ENCODE data around the gene CDK4.

Gene CDK4

DNA sequence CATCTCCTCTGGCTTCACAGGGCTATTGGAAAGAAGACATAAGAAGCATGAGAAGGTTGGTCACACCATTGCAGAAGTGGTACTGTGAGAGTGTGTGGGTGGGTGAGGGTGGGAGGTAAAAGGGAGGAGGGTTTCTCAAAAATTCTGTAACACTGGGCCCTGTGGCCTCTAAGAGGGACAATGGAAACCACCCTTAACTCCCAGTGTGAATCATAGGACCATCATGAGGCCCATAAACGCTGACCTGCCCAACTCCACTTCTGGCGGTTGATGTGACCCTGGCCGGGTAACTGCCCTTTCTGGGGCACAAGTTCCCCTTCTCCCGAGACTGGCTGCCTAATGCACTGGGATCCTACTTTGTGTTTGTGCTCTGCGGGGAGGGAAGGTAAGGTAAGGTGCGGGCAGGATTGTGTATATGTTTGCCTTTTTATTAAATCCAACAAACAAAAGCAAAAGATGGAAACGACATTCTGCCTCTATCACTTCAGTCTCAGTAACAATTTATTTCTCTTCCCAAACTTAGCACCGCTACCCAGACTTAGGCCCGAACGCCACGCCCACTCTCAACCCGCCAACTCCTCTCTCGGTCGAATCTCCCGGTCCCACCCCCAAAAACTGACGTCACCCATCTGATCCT lies 19.2 kb upstream of the CDK4 start:
- peak; percentile 30 to 75 for DNase-seq

DNA sequence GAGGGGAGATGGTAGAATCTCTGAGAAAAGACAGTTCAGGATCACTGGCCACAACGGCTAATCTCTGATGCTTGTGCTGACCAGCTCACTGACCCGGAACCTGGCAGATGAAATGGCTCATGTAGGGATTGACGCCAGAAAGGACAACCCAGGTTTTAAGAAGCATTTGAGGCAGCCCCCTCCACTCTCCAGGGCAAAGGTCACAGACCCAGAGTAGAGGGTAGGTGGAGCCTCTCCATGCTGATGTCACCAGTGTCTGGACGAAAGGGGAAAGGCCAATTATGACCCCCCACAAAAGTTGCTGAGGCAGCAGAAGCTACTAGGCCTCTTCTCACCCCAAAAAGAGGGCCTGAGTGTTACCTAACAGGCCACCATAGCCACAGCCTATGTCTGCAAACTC lies 18.6 kb upstream of the CDK4 start:
- no peak for DNase-seq

DNA sequence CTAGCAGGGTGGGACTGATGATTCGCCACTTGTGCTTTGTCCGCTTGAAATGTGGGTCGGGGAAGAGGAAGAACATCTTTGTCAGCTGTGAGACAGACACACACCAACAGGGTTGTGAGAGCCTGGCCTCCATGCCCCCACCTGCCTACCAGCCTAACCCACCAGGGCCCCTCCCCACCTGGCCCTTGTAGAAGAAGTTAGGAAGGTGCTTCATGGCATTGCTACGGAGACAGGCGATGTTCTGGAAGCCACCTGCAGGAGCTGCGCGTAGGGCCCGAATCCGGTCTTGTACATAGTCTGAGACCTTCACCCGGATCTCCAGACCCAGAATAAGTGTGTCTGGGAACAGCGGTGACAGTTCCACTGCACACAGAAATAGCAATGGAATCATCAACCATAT lies 17.5 kb upstream of the CDK4 start:
- DNase-seq, result no peak

DNA sequence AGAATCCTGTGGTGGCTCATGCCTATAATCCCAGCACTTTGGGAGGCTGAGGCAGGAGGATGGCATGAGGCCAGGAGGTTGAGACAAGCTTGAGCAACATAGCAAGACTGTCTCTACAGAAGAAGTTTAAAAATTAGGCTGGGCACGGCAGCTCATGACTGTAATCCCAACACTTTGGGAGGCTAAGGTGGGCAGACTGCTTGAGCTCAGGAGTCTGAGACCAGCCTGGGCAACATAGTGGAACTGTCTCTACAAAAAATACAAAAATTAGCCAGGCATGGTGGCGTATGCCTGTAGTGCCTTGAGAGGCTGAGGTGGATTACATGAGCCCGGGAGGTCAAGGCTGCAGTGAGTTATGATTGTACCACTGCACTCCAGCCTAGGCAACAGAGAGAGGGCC lies 15.8 kb upstream of the CDK4 start:
- no peak for DNase-seq

DNA sequence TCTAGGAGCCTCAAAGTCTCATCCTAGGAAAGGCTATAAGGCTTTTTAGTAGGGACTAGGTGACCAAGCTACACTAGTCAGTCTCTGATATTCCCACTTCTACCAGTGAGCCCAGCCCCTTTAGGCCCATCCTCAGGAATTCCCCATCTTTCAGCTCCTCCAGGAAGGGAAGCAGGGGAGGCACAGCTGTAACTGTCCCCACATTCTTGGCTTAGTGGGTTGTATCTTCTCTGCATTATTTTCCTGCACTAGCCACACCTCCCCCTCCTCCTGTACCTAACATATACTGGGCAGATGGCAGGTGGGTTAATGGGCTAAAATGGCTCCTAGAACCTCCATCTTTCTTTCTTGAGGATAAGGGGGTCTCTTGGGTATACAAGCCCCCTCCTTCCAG lies 15.2 kb upstream of the CDK4 start:
- DNase-seq, result no peak

DNA sequence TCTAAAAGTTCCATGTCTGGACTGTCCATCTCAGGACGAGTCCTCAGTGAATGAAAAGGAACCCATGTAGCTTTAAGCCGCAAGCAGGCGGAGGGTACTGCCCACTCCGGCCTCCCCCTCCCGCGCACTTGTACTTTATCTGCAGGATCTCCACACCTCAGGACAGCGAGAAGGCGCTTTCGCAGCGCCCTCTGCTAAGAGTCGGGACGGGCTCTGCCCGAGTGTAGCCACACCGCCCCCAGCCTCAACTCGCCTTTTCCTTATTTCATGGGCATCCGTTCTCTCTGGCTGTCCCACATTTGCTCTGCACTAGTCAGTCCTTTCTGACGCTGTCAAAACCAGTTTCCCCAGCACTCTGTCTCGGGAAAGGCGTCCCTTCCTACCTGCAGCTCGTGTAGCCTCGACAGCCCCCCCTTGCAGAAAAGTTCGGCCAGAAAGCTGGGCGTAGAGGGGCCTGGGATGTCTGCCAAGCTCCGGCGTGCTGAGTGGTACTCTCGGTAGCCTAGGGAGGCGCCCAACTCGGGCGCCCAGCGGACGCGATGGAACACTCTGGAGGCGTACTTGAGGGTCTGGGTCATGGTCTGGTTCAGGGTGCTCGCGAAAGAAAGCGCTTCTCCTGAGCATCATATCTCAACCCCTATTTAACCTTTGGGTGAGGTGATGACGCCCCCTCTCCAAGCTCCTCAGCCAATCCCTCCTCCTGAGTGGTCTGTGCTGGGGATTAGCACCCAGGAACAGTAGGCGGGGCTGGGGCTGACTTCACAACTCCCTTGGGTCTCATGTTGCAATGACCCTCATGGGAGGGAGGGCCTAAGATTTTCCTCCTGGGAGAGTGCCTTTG lies 14.6 kb upstream of the CDK4 start, which contains the start of gene CYP27B1:
CYP27B1 (minus strand) TSS at position 615 of the 841 bp plus-strand sequence; CDS start at position 578, 37 bp downstream.
- DNase-seq, result no peak

DNA sequence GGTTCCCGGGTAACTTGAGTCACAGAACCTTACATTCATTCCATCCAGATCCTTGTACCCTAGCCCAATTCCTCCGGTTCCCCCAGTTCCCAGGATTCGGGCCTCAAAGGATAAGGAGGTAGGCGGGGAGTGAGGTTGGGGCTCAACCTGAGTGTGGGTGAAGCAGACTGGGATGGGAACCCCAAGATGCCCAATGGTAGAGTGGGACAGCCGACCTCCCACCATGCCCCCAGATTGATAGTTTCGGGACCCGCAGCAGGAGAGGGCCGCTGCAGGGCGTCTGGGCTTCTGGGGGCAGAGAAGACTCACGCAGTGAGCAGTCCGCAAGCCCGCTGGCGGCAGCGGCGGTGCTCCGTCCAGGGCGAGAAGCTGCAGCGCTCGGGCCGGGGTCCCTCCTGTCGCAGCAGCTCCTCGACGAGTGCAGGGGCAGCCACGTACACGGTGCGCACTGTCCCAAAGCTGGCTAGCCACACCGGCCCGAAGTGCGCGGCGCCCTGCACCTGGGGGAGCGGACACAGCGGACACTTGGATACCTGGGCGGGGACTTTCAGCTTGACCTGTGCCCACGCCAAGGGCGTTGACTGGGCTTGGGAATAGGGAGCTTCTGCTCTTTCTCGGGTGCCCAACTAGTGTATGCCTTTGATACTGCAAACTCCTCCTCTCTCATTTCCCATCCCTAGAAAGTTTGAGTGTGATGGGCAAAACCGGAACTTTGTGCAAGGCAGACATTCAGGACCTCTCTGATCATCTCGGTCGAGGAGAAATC lies 13.8 kb upstream of the CDK4 start:
- DNase-seq, result no peak

DNA sequence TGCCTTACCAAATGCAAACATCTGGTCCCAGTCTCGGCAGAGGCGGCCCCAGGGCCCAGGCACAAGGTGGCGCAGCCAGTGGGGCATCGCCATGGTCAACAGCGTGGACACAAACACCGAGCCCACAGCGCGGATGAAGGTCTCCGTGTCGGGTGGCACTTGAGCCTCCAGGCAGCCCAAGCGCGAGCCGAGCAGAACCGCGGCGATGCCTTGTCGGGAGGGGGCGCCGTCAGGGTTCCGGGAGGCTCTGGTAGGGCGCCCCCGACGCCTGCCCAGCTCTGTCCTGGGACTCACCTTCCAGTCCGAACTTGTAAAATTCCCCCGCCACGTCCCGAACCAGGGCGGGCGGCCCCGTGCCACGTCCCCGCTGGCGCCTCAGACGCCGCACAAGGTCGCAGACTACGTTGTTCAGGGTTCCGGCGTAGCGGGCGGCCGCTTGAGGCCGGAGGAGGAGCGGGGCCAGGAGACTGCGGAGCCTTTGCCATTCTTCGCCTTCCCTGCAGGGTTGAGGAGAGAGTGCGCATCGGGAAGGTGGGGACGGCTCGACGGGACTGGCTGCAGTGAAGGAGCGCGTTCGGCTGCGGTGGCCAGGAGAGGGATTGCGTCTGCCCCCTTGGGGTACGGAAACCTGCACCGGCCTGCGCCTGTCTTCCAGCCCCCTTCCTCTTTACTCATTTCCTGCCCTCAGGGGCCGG lies 13.0 kb upstream of the CDK4 start:
- DNase-seq, result peak in 1 of 2 donors; percentile 19

DNA sequence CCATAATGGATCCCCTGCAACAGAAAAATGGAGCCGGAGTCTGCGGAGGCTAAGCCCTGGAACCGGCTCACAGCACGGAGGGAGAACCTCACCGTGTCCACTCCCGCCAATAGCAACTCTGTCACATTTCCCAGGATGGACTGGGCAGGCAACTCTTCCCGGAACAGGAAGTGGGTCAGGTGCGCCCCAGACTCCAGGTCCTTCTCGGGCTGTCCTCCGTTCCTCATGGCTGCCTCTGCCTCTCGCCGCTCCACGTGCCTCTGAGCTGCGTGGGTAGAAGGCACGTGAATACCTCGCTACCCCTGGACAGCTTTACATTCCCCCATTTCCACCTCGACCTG lies 12.5 kb upstream of the CDK4 start:
- no peak for DNase-seq

DNA sequence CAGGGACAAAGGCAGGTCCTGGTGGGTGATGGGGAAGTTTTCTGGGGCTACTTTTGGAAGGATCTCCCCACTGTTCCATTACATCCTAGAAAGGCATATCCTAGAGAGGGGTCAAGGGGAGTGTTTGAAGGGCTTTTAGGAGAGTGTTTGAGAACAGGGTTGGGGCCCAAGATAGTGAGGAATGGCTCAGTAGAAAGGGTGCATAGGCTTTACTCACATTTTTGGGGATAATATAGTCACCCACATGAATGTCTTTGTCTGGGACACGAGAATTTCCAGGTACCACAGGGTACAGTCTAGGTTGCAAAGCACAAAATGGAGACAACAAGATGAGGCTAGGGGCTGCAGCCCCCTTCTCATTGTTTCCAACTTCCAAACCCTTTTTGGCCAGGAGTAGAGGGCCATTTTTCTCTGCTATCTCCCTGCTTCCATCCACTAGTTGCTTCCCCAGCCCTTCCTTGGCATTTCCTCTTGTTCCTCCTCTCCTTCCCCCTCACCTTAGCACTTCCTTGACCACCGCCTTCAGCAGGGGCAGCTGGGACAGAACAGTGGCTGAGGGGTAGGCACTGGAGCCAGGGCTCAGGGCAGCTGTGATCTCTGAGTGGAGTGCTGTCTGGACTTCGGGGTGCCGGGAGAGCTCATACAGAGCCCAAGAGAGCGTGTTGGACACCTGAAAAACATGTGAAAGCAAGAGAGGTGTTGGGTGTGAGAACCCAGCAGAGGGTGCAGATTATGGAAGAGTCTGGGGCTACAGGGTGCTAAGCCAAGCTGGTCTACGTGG lies 12.0 kb upstream of the CDK4 start:
- DNase-seq, result no peak

DNA sequence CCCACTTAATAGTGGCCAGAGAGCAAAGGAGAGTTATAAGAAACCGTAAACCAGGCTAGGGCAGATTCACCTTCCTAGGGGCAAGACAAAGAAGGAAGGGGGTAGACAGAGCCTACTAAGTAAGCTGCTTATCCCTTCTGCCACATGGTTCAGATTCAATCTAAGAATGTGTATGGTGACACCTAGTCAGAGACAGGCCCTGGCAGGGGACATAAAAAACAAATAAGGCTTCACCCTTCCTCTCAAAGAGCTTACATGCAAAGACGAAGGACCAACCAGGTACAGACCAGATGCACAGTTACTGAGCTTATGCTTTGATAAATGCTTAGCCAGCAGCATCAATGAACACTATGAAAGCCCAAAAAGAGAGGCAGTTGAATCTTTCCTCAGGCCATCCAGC lies 10.4 kb upstream of the CDK4 start:
- no peak for DNase-seq

DNA sequence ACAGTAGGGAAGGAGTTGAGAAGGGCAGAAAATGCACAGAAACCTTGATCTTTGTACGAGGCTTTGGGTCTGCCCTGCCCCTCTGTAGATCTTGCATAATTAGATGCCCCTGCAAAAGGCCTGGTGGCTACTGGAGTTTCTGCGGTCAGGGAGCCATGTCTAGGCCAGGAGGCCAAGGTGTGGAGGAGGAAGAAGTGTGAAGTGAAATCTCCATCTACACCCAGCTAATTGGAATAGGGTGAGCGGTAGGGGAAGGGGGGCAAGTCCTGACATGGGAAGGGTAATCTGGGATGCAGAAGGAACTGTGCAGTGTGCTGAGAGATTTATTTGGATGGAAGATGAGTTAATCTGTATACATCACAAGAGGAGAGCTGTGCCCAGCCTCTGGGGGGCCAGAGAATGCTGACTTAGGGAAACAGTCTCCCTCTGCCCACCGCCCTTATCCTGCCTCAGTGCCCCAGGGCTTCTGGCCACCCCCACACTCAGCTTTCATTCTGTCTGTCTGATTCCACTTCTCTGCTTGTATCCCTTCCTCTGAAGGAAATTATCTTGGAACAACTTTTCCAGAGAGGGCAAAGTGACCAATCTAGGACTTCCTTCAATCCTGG lies 9.4 kb upstream of the CDK4 start:
- no peak for DNase-seq

DNA sequence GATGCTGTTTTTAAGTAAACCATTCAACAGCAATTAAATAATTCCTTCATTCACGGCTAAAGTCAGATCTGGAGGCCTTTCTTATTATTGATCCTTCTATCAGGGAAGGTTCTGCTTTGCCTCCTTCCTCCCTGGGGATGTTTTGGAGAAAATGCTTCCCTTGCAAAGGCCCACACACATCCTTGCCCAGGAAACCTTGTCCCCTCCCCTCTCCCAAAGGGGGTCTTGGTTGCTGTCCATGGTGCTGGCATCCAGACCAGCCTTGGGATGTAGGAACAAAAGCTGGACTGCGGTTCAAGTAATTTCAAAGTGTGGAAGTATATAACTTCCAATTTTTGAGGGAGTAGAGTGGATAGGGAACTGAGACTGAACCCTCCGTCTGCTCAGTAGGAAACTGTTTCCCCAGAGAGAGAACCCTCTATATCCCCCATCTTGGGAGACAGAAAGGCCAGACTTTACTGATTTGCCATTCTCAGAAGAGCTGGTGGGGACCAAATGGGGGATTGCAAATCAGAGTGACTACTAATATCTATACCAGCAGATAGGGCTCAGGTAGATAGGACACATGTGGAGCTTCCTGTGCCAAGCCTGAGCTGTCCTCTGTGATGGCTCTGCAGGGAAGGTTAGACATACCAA lies 8.4 kb upstream of the CDK4 start:
- DNase-seq, result no peak

DNA sequence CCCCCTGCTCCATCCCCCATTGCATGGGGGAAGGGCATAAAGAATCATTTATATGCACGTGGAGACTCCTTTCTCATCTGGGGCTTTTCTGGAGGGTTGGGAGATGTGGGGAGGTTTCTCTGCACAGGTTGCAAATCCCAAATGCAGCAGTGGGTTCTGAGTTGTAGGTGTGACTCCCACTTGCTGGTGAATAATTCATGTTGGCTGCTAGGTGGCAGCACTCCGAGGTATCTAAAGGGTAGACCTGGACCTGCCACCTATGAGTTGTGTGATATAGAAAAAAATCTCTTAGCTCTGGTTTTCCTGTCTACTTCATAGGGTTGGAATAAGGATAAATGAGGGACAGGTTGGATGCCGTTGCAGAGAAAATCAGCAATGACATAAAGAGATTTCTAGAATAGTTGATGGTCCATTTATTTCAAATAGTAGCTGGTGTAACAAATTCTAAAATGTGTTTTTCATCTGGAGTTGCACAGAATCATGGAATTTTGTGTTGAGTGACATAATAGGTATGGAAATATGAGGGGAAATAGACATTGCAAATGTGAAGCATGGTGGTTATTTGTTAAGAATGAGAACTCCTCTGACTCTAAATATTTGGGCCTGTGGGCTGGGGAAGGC lies 7.4 kb upstream of the CDK4 start:
- no peak for DNase-seq

DNA sequence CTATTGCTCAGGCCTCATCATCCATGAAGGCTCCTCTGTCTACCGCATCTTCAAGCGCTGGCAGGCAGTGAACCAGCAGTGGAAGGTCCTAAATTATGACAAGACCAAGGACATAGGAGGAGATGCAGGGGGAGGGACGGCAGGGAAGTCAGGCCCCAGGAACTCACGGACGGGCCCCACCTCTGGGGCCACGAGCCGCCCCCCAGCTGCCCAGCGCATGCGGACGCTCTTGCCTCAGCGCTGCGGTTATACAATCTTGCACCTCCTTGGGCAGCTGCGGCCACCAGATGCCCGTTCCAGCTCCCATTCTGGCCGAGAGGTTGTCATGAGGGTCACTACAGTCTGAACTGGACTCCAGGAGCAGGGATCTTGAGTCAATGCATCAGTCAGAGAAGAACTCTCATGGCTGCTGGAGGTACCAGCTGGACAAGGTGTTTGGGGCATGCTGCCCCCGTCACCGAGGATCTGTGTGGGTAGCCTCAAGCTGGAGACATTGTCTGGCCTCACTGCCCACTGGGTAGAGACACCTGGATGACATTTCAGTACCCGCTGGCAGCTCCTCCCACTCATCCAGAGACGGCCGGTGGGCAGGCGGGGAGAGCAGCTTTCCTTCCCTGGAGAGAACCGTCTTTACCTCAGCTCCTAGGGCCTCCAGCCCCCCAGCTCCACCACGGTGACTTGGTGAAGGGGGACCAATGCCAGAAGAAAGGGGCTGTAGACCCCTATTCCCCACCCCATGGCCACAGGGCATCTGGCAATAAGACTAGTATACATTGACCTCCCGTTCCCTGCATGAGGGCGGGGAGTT lies 6.6 kb upstream of the CDK4 start:
- DNase-seq, result no peak

DNA sequence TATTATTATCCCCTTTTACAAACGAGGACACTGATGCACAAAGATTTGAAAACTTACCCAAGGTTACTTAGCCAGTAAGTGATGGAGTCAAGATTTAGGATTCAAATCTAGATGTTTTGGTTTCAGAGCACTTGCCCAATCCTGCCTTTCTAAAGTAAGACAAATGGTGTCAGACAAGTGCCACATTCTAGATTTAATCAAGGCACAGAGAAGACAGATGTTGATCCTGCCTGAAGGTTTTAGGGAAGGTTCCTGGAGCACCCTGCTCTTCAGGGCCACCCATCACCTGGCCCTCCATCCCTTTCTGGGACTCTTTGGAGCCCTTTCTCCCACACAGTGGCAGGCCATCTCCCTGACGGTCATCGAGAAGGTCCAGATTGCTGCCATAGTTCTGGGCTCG lies 5.7 kb upstream of the CDK4 start:
- DNase-seq, result no peak

DNA sequence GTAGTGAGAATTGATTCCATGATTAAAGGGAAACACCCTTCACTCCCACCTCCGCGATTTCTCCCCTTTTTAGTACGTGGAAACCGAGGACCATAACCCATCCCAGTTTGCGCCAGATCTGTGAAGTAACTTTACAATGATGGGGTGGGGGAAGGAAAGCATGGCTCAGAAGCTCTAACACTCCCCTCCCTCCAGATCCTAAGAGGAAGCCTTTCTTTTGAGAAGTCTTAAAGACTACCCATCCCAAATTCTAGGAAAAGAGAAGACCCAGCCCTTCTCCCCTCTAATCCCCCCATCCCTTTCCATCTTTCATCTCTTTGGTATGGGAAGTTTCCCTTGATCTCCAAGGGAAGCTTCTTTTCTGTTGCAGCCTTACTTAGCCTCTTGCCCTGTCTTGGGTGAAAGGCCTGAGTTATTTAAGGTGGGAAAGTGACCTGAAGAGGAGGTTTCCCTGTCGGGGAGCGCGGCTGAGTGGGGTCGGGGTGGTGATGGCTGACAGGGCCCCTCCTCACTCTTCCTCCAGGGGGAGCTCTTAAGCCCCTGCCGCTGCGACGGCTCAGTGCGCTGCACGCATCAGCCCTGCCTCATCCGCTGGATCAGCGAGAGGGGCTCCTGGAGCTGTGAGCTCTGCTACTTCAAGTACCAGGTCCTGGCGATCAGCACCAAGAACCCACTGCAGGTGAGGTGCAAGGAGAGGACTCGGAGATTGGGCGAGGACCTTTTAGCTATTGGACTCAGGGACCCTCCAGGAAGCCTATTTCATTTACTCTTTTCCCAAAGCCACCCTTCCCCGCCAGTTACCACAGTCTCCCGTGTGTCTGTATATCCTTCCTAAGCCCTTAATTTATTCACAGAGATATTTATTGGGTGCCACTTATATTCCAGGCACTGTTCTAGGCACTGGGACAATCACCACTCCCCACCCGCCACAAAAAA lies 4.6 kb upstream of the CDK4 start:
- peak in 1 of 2 donors; percentile 24 for DNase-seq

DNA sequence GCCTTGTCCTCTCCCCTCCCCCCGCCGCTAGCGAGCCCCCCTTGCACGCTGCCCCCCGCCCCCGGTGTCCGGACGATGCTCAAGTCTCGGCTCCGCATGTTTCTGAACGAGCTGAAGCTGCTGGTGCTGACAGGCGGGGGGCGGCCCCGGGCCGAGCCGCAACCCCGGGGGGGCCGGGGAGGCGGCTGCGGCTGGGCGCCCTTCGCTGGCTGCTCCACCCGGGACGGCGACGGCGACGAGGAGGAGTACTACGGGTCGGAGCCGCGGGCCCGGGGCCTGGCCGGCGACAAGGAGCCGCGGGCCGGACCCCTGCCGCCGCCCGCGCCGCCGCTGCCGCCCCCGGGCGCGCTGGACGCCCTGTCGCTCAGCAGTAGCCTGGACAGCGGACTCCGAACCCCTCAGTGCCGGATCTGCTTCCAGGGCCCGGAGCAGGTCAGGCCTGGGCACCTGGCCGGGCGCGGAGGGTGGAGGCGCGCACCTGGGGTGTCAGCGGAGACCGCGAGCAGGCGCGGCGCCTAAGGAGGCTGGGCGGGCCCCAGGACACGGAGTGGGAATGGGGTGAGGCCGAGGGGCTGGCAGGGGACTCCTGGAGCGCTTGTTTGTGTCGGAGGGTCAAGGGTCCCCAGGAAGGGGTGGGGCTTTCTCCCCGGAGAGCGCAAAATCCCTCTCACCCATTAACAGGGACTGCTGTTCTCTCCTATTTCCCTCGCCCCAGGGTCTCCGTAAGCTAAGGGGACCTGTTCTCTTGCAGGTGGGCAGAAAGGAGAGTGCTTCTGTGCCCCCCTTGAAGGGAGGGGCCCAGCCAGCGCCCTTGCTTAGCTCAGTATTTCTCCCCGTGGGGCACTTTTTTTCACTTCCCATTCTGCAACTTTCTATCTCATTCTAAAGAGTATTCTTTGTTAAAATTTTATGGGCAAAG lies 3.6 kb upstream of the CDK4 start:
- DNase-seq, result no peak

Measured in bone marrow (tissue), 2 donors.